KMS-11 (cell line): ENCODE results near the gene TSPAN18.

Source experiments
- H2AFZ ChIP-seq: fragments of 200-600 bp; sonication (generic); 2 replicates; pipeline ENCODE4 v1.6.1; 2016; ENCODE audit warnings: antibody characterized with exemption, mixed run types, low read depth
- H3K27ac ChIP-seq: fragments of 200-600 bp; sonication (generic); 2 replicates; pipeline ENCODE4 v1.6.1; 2016; ENCODE audit warnings: mild to moderate bottlenecking, mixed run types
- H3K27me3 ChIP-seq: fragments of 200-600 bp; sonication (generic); 2 replicates; pipeline ENCODE4 v1.6.1; 2017; ENCODE audit warnings: mild to moderate bottlenecking, low read depth, mixed run types, moderate library complexity; ENCODE audit not compliant: insufficient read depth
- H3K36me3 ChIP-seq: fragments of 200-600 bp; sonication (generic); 2 replicates; pipeline ENCODE4 v1.6.1; 2017; ENCODE audit warnings: mild to moderate bottlenecking, mixed run types; ENCODE audit not compliant: insufficient read depth
- H3K4me1 ChIP-seq: fragments of 200-600 bp; sonication (generic); 2 replicates; pipeline ENCODE4 v1.6.1; 2016; ENCODE audit warnings: mild to moderate bottlenecking, low read depth, mixed run types; ENCODE audit not compliant: poor library complexity, severe bottlenecking
- H3K4me2 ChIP-seq: fragments of 200-600 bp; sonication (generic); 2 replicates; pipeline ENCODE4 v1.7.0; 2016; ENCODE audit warnings: mild to moderate bottlenecking, mixed run types
- H3K4me3 ChIP-seq: fragments of 200-600 bp; sonication (generic); IDR thresholded peaks from 2 replicates; pipeline ENCODE4 v1.6.1; 2017; ENCODE audit warnings: low read depth, low read length, mixed read lengths; ENCODE audit not compliant: insufficient read depth
- H3K79me2 ChIP-seq: fragments of 200-600 bp; sonication (generic); 2 replicates; pipeline ENCODE4 v1.6.1; 2016; ENCODE audit warnings: low read depth, mixed run types; ENCODE audit not compliant: insufficient read depth
- H3K9ac ChIP-seq: fragments of 200-600 bp; sonication (generic); 2 replicates; pipeline ENCODE4 v1.6.1; 2016; ENCODE audit warnings: mild to moderate bottlenecking, mixed run types
- H4K20me1 ChIP-seq: fragments of 200-600 bp; sonication (generic); 2 replicates; pipeline ENCODE4 v1.6.1; 2016; ENCODE audit warnings: mild to moderate bottlenecking, mixed run types; ENCODE audit not compliant: insufficient read depth
- CTCF ChIP-seq: fragments of 200-600 bp; sonication (generic); conservative IDR thresholded peaks from 2 replicates; pipeline ENCODE4 v1.6.1; 2017; ENCODE audit warnings: low read depth, mild to moderate bottlenecking, antibody characterized with exemption, low read length, moderate library complexity, mixed read lengths

TSPAN18 gene

GRCh38 chr11:44926036-44926435 is 199.3 kb downstream of the TSPAN18 start:
- Histone ChIP-seq H3K27me3 (no peaks in the 10 kb centered on the region), H3K4me2 (no peak overlapping the region)

GRCh38 chr11:44927174-44927661 is 200.5 kb downstream of the TSPAN18 start:
- H3K27me3 ChIP-seq: no peaks in the 10 kb centered on the region
- no peak overlapping the region for H3K4me3 ChIP-seq
- H3K4me1 ChIP-seq: no peaks in the 10 kb centered on the region
- H3K36me3 ChIP-seq: no peaks in the 10 kb centered on the region
- H3K27ac ChIP-seq: no peak overlapping the region
- no peak overlapping the region for H2AFZ ChIP-seq
- no peak overlapping the region for H3K9ac ChIP-seq
- peak; percentile 84 for TF ChIP-seq CTCF
- H4K20me1 ChIP-seq: no peaks in the 10 kb centered on the region
- no peak overlapping the region for H3K4me2 ChIP-seq
- H3K79me2 ChIP-seq: no peaks in the 10 kb centered on the region

More at GRCh38 chr11:44926036-44926435, 199.3 kb downstream of the TSPAN18 start:
- Histone ChIP-seq H3K4me3 (no peak overlapping the region), H4K20me1 (no peaks in the 10 kb centered on the region), H3K36me3 (no peaks in the 10 kb centered on the region), H3K4me1 (no peaks in the 10 kb centered on the region), H3K79me2 (no peaks in the 10 kb centered on the region), H3K9ac (no peak overlapping the region), H3K27ac (no peak overlapping the region), H2AFZ (no peak overlapping the region)
- TF ChIP-seq CTCF: no peak

- H3K27ac ChIP-seq: no peak overlapping the region
- no peak overlapping the region for H3K4me3 ChIP-seq
- no peaks in the 10 kb centered on the region for H3K79me2 ChIP-seq
- H3K4me1 ChIP-seq: no peaks in the 10 kb centered on the region
- no peak overlapping the region for H3K9ac ChIP-seq
- no peak for TF ChIP-seq CTCF
- H3K4me2 ChIP-seq: no peak overlapping the region
- H2AFZ ChIP-seq: no peak overlapping the region
- H4K20me1 ChIP-seq: no peaks in the 10 kb centered on the region
- H3K27me3 ChIP-seq: no peaks in the 10 kb centered on the region
- no peaks in the 10 kb centered on the region for H3K36me3 ChIP-seq
Measured at GRCh38 chr11:44928144-44928543, 201.4 kb downstream of the TSPAN18 start.

- no peaks in the 10 kb centered on the region for H3K79me2 ChIP-seq
- H3K9ac ChIP-seq: no peak overlapping the region
- H3K36me3 ChIP-seq: no peaks in the 10 kb centered on the region
- H3K4me1 ChIP-seq: no peaks in the 10 kb centered on the region
- H3K27ac ChIP-seq: no peak overlapping the region
- no peak overlapping the region for H3K4me2 ChIP-seq
- TF ChIP-seq CTCF: no peak
- H3K4me3 ChIP-seq: no peak overlapping the region
- H3K27me3 ChIP-seq: no peaks in the 10 kb centered on the region
- H4K20me1 ChIP-seq: no peaks in the 10 kb centered on the region
- H2AFZ ChIP-seq: no peak overlapping the region
Measured at GRCh38 chr11:44928816-44929215, 202.1 kb downstream of the TSPAN18 start.
